ENCODE results near the gene RAB11FIP5.
"Not testable (repeated sequence)": the region's sequence is repeated elsewhere in the genome, so short reads cannot be mapped to it uniquely, and the experiment has no call there.

Gene RAB11FIP5

GRCh38 chr2:73110168-73111072, 2.3 kb downstream of the RAB11FIP5 start:
- DNase-seq (ENCODE audit: low read depth, low spot score) = no peak

GRCh38 chr2:73109431-73110167, 3.1 kb downstream of the RAB11FIP5 start:
- no peak for DNase-seq (ENCODE audit: low read depth, low spot score)

GRCh38 chr2:73107211-73107926, 5.4 kb downstream of the RAB11FIP5 start:
- DNase-seq (ENCODE audit: low read depth, low spot score) = no peak

- no peak for DNase-seq (ENCODE audit: low read depth, low spot score)
These were observed 6.0 kb downstream of the RAB11FIP5 start for GRCh38 chr2:73106791-73107190.

- no peak for DNase-seq (ENCODE audit: low read depth, low spot score)
These were observed 7.2 kb downstream of the RAB11FIP5 start for GRCh38 chr2:73105511-73105971.

GRCh38 chr2:73104933-73105332, 7.8 kb downstream of the RAB11FIP5 start:
- DNase-seq (ENCODE audit: low read depth, low spot score) = no peak

- no peak for DNase-seq (ENCODE audit: low read depth, low spot score)
These were observed 9.7 kb downstream of the RAB11FIP5 start for GRCh38 chr2:73103018-73103542.

GRCh38 chr2:73101626-73102256, 11.0 kb downstream of the RAB11FIP5 start:
- no peak for DNase-seq (ENCODE audit: low read depth, low spot score)

GRCh38 chr2:73100956-73101355, 11.8 kb downstream of the RAB11FIP5 start:
- DNase-seq (ENCODE audit: low read depth, low spot score) = no peak

- DNase-seq (ENCODE audit: low read depth, low spot score) = no peak
These were observed 13.3 kb downstream of the RAB11FIP5 start for GRCh38 chr2:73099486-73099885.

GRCh38 chr2:73095910-73096309, 16.8 kb downstream of the RAB11FIP5 start:
- DNase-seq (ENCODE audit: low read depth, low spot score) = no peak

- DNase-seq (ENCODE audit: low read depth, low spot score) = not testable (repeated sequence)
These were observed 19.0 kb downstream of the RAB11FIP5 start for GRCh38 chr2:73093601-73094218.

GRCh38 chr2:73092146-73092783, 20.5 kb downstream of the RAB11FIP5 start:
- no peak for DNase-seq (ENCODE audit: low read depth, low spot score)

GRCh38 chr2:73091696-73092095, 21.1 kb downstream of the RAB11FIP5 start:
- no peak for DNase-seq (ENCODE audit: low read depth, low spot score)

- no peak for DNase-seq (ENCODE audit: low read depth, low spot score)
These were observed 21.6 kb downstream of the RAB11FIP5 start for GRCh38 chr2:73091164-73091563.

- no peak for DNase-seq (ENCODE audit: low read depth, low spot score)
These were observed 23.3 kb downstream of the RAB11FIP5 start for GRCh38 chr2:73089270-73090030.

- DNase-seq (ENCODE audit: low read depth, low spot score) = no peak
These were observed 24.0 kb downstream of the RAB11FIP5 start for GRCh38 chr2:73088703-73089102.

- DNase-seq (ENCODE audit: low read depth, low spot score) = no peak
These were observed 24.5 kb downstream of the RAB11FIP5 start for GRCh38 chr2:73088211-73088610.

GRCh38 chr2:73087311-73087710, 25.4 kb downstream of the RAB11FIP5 start:
- DNase-seq (ENCODE audit: low read depth, low spot score) = no peak

GRCh38 chr2:73085691-73086090, 27.1 kb downstream of the RAB11FIP5 start:
- peak; percentile 60 for DNase-seq (ENCODE audit: low read depth, low spot score)
